NCI-H1092 (cell line): ENCODE results near the gene CD68.
"Not testable (repeated sequence)": the region's sequence is repeated elsewhere in the genome, so short reads cannot be mapped to it uniquely, and the experiment has no call there.

Experiments
- DNase-seq: peaks from one replicate; lab custom pipeline; 2025; lab: John Stamatoyannopoulos, UW

CD68 gene

GRCh38 chr17:7613769-7614424 lies 34.5 kb downstream of the CD68 start:
- DNase-seq = no peak

DNA sequence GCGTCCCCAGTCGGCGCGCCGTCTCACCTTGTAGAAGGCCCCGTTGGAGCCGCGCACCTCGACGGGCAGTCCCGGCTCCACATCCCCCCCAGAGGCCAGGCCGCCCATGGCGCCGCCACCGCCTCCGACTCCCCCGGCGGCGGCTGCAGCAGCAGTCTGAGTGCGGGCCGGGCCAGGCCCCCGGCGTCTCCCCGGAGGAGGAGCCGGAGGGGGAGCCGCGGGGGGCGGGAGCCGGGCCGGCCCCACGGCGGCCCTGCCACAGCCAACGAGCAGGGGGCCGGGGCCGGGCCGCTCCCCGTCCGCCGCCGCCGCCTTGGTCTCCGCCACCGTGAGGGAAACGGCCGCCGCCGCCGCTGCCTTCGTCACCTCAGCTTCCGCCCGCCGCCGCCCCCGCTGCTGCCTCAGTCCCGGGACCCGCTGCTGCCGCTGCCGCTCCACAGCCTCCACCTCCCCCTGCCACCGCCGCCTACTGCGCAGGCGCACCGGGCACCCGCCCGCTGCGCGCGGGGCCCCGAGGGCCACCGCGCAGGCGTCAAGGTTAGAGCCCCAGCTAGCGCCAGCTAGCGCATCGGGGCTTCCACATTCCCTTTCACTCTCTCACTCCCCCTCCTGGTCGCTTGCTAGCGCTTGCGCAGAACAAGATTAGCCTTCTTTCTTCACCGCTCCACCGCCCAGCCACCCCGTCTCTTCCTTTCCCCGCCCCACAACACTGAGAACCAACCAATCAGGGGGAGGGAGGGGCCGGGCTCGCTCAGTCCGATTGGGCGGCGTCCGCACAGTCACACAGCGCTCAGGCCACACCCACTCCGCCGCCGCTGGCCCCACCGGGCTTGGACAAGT lies 35.2 kb downstream of the CD68 start, which contains the start of gene FXR2:
FXR2 (minus strand) TSS at position 473 of the 840 bp plus-strand sequence; CDS start at position 108, 365 bp downstream.
- peak; percentile 98 for DNase-seq

DNA sequence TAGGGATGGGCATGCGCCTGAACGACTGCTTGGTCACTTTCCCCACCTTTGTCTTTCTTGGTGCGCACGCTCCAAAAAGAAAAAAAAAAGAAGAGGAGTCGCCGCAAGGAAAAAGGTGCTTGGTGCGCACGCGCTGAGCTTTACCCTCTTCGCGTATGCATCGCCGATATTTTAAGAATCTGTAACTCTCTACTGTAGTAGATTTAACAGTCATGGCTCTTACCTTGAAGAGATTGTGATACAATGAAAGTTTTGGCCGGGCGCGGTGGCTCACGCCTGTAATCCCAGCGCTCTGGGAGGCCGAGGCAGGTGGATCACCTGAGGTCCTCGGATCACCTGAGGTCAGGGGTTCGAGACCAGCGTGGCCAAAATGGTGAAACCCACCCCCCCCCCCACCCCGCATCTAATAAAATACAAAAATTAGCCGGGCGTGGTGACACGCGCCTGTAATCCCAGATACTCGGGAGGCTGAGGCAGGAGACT lies 35.9 kb downstream of the CD68 start:
- DNase-seq = no peak

DNA sequence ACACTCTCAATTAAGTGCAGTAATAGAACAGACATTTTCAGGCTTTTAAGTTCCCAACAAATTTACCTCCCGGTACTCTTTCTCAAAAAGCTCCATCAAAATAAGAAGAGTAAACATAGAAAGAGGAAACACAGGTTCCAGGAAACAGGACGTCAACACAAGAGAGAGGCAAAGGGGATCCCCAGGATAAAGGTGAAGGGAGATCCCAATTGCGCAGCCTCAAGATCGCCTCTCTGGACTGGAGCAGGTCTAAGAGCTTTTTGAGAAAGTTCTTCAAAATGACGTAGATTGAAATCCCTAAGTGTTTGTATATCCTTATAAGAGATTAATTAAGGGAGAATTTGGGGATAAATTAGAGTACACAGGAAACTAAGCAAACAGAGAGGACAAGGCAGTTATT lies 39.2 kb downstream of the CD68 start:
- DNase-seq = no peak

GRCh38 chr17:7620835-7621234 lies 41.4 kb downstream of the CD68 start:
- no peak for DNase-seq

DNA sequence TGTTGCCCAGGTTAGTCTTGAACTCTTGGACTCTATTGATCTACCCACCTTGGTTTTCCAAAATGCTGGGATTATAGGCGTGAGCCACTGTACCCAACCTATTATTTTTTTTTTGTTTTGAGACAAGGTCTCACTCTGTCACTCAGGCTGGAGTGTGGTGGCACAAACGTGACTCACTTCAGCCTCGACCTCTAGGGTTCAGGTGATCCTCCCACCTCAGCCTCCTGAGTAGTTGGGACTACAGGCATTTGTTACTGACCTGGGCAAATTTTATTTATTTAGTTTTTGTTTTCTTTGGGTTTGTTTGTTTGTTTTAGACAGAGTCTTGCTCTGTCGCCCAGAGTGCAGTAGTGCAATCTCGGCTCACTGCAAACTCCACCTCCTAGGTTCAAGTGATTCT lies 44.2 kb downstream of the CD68 start:
- no peak for DNase-seq

- not testable (repeated sequence) for DNase-seq
Measured at GRCh38 chr17:7625749-7626148, 46.3 kb downstream of the CD68 start.

GRCh38 chr17:7626307-7626706 lies 46.9 kb downstream of the CD68 start:
- no peak for DNase-seq

- no peak for DNase-seq
Measured at GRCh38 chr17:7626956-7627249, 47.5 kb downstream of the CD68 start.

GRCh38 chr17:7627250-7628121 lies 48.0 kb downstream of the CD68 start, which contains the start of gene SAT2:
Gene SAT2, minus strand, starts transcription at chr17:7627821. Its CDS starts 186 bp downstream, at chr17:7627635.
- DNase-seq = peak; percentile 80

GRCh38 chr17:7629939-7630571 lies 50.6 kb downstream of the CD68 start, which contains the start of gene SHBG:
Gene SHBG, plus strand, starts transcription at chr17:7630135. Its CDS starts 38 bp downstream, at chr17:7630173.
- no peak for DNase-seq
